BJ (cell line): Measurements from ENCODE around the gene DNMT1. TPM values are rescaled to one million over a fixed set of nuclear protein-coding genes. Genes with fewer than 3 reads are reported as not detected.

ENCODE experiments used
- CTCF ChIA-PET: fragments of 350-600 bp; formaldehyde crosslinking; extraction: SDS; loops from one replicate; lab custom pipeline; 2021; ENCODE audit warnings: antibody characterized with exemption, inconsistent platforms; lab: Yijun Ruan, JAX
- POLR2A ChIA-PET: fragments of 300-600 bp; sonication (Branson Sonifier 250); formaldehyde crosslinking; extraction: SDS; loops from one replicate; lab custom pipeline; 2021; ENCODE audit warnings: antibody characterized with exemption; lab: Charles Lee
- DNase-seq: peaks from one replicate; pipeline ENCODE4 v3.0.0-alpha.2; 2011; ENCODE audit warnings: low read depth
- H3K27me3 ChIP-seq: 2 replicates; pipeline ENCODE4 v1.6.0; 2011; ENCODE audit warnings: low read length; ENCODE audit not compliant: control insufficient read depth, insufficient read depth
- H3K36me3 ChIP-seq: 2 replicates; pipeline ENCODE4 v1.5.1; 2011; ENCODE audit warnings: low read length; ENCODE audit not compliant: control insufficient read depth, insufficient read depth
- H3K4me3 ChIP-seq: 2 replicates; pipeline ENCODE4 v1.5.1; 2011; ENCODE audit warnings: low read depth, mild to moderate bottlenecking, control low read depth, low read length
- CTCF ChIP-seq: IDR thresholded peaks from 2 replicates; pipeline ENCODE4 v1.5.1; 2011; ENCODE audit warnings: low read depth, mild to moderate bottlenecking, control low read depth, inconsistent platforms, low read length, moderate library complexity; ENCODE audit not compliant: insufficient read depth
- polyA plus RNA-seq: library from polyadenylated mRNA; depleted of rRNA; stranded (reverse); fragments of >200 nt; gene quantifications from 2 replicates; pipeline ENCODE4 v1.2.3, GENCODE V29; 2011

The DNMT1 gene
- polyA plus RNA-seq, 1 experiment: 31.5 TPM

DNA sequence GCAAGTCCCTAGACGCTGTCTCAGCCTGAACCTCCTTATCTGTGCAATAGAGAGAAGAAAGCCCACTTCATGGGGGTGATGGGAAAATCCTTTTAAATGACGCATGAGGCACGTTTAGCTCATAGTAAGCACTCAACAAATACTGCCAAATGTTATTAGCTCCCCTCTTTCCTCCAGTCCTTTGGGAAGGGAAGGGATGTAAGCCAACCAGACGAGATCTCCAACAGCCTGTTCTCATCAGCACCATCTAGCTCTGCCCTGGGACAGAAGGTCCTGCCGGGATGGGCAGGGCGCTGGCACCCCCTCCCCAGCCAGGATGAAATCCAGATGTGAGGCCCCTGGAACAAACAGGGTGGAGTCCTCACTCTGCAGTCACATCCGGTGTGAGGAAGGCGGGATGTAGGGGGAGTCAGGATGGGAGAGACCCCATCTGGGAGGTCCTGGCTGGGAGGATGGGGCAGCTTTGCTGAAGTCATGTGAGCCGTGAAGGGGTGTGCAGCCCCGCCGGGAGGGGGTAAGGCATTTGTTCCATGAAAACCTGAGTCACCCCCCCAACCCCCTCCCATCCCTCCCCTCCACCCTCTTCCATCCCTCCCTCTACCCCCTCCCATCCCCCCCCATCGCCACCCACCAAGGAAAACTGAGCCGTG, 31.7 kb upstream of the DNMT1 start:
- no peak for TF ChIP-seq CTCF
- CTCF ChIA-PET: interaction anchor here (0.6 to 4.8 kb wide), 7 partner anchors 13 to 632 kb away, joined by 3 to 31 read pairs (median 4); no protein-coding TSS in a partner anchor
- peak; percentile 61 for DNase-seq
- POLR2A ChIA-PET: interaction anchor here (0.6 kb wide), 1 partner anchor 12 kb away, joined by 3 read pairs; no protein-coding TSS in a partner anchor
- Histone ChIP-seq H3K27me3 (no peaks in the 10 kb centered on the region), H3K36me3 (peaks cover 10% of the 10 kb centered on the region), H3K4me3 (no peak overlapping the region)

DNA sequence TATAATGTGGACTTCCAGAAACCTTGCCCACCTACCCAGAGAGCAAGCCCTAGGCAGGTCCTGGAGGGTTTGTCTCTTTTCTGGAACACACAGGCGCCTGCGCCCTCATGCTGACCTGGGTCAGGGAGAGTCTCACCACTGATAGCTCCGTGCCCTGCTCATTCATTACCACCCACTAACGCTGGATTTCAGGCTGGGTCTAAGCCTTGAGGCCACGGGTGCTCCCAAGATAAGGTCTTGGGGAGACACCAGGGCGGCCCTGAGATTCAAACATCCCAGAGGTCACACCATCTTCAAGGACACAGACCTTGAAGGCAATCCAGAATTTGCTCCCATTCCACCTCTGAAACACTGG, 31.2 kb upstream of the DNMT1 start:
- no peak overlapping the region for H3K4me3 ChIP-seq
- DNase-seq: no peak
- peaks cover 10% of the 10 kb centered on the region for H3K36me3 ChIP-seq
- POLR2A ChIA-PET: no interaction called here
- CTCF ChIA-PET: interaction anchor here (0.6 to 4.8 kb wide), 6 partner anchors 12 to 633 kb away, joined by 3 to 31 read pairs (median 4); no protein-coding TSS in a partner anchor
- H3K27me3 ChIP-seq: no peaks in the 10 kb centered on the region
- no peak for TF ChIP-seq CTCF

DNA sequence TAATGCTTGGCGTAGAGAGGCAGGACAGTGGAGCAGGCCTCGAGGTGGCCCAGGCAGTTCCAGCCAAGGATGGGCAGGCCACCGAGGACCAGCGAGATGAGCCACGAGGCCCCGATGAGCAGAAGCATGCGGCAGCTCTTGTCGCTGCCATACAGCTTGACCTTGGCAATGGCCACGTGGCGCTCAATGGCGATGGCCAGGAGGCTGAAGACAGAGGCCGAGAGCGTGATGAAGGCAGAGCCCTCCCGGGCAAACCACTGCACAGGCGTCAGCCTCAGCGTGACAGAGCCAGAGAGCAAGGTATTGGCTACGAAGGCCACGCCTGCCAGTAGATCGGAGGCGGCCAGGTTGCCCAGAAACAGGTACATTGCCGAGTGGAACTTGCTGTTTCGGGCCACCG, 29.6 kb upstream of the DNMT1 start:
- POLR2A ChIA-PET: no interaction called here
- Histone ChIP-seq H3K36me3 (peaks cover 10% of the 10 kb centered on the region), H3K27me3 (no peaks in the 10 kb centered on the region), H3K4me3 (no peak overlapping the region)
- no peak for TF ChIP-seq CTCF
- DNase-seq: no peak
- CTCF ChIA-PET: no interaction called here

GRCh38 chr19:10223488-10224213, 28.9 kb upstream of the DNMT1 start:
- ChIA-PET POLR2A (no interaction called here), CTCF (interaction anchor here (0.6 to 0.7 kb wide), 3 partner anchors 15 to 125 kb away, joined by 3 read pairs; no protein-coding TSS in a partner anchor)
- Histone ChIP-seq H3K4me3 (no peak overlapping the region), H3K27me3 (no peaks in the 10 kb centered on the region), H3K36me3 (peaks cover 10% of the 10 kb centered on the region)
- DNase-seq: no peak
- no peak for TF ChIP-seq CTCF

DNA sequence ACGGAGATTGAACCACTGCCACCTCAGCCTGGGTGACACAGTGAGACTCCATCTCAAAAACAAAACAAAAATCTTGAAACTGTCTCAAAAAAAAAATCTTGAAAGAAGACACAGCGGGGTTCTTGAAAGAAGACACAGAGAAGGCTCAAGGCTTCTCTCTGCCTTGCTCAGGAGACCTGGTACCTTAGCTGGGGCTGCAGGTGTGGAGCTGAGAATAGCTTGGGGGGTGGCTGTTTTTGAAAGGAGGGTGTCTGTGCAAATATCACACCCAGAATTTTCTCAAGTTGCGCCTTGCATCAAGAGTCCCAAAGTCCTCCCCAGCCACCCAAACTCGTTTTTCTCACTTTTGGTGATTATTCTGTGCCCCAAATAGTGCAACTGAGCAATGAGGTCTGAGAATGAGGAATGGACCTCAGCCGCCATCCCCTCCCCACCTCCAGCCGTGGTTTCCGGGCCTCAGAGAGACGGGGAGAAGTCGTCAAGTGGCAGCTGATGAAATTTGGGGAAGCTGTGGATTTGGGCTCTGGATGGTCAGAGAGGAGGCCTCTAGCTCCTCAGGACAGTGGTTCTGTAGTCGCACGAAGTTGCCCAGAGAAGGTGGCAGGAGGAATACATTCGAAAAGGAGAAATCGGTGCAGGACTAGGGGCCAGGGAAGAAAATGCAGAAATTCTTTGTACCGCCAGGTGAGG, 27.6 kb upstream of the DNMT1 start:
- DNase-seq: no peak
- H3K27me3 ChIP-seq: no peaks in the 10 kb centered on the region
- H3K36me3 ChIP-seq: peaks cover 10% of the 10 kb centered on the region
- H3K4me3 ChIP-seq: no peak overlapping the region
- ChIA-PET CTCF (interaction anchor here (0.7 kb wide), 1 partner anchor 37 kb away, joined by 3 read pairs; no protein-coding TSS in a partner anchor), POLR2A (no interaction called here)
- TF ChIP-seq CTCF: no peak
